ENCODE data around the gene ADAM22.

Gene ADAM22

DNA sequence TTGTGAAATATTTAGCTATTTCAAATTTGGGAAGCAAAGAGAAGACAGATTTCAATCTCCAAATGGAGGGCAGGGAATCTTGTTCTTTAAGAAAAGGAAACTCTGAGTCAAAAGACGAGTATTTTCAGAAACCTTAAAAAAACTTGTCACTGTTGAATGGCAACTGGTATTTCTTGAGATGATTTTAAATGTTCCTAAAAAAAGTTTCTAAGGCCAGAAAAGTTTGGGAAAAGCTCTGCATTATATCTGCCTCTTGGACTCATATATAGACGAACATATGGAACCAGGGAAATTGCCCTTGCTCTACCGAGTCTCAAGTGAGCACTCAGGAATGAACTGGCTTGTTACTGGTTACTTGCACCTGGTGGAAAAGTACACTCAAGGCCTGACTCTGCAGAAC lies 69.5 kb downstream of the ADAM22 start:
- no peaks in the 10 kb centered on the region for H3K36me3 ChIP-seq (ENCODE audit: insufficient read depth, low read length)
- ATAC-seq (ENCODE audit: insufficient read depth, low read depth) (no peak), DNase-seq (no peak)
- no peaks in the 10 kb centered on the region for H3K4me1 ChIP-seq (ENCODE audit: insufficient read depth, low read length)
- TF ChIP-seq EZH2 (IDR thresholded peaks at IDR 0.05; ENCODE audit: borderline replicate concordance, low read depth, low read length, severe bottlenecking) (no peak), CTCF (IDR thresholded peaks at IDR 0.05; ENCODE audit: borderline replicate concordance, extremely low read depth, low read length, poor library complexity, severe bottlenecking) (no peak)
- H3K27ac ChIP-seq (ENCODE audit: low read length), result no peak overlapping the region
- no peak overlapping the region for H2AFZ ChIP-seq (ENCODE audit: low read depth, low read length)
- H3K4me3 ChIP-seq (ENCODE audit: low read depth in 1 of 2, low read length in 2 of 2), result no peak overlapping the region
- no peaks in the 10 kb centered on the region for H3K79me2 ChIP-seq (ENCODE audit: insufficient read depth, low read length)
- H3K27me3 ChIP-seq (ENCODE audit: insufficient read depth, low read length, poor library complexity), result no peaks in the 10 kb centered on the region
- no peaks in the 10 kb centered on the region for H3K9me3 ChIP-seq (ENCODE audit: insufficient read depth, low read length, severe bottlenecking)
- H3K4me2 ChIP-seq (ENCODE audit: insufficient read depth, low read length), result no peak overlapping the region
- H3K9ac ChIP-seq (ENCODE audit: low read depth, low read length), result no peak overlapping the region
- H4K20me1 ChIP-seq (ENCODE audit: insufficient read depth, low read length), result no peaks in the 10 kb centered on the region

DNA sequence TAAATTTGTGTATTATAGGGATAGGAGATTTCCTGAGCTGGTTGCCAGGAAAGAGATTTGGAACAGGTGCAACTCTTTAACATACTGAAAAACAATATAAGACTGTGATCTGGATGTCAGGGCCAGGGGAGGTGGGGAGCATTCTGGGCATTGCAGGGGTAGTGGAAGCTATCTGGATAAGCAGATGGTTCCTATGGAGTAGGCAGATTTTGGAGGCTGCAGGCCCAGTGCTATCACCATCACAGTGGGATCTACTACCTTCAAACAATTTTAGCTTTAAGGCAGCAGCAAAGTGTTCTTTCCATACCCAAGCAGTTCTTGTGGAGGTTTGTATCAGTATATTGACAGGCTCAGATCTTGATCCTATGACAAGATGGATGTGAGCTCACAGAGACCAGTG lies 71.1 kb downstream of the ADAM22 start:
- H3K27ac ChIP-seq (ENCODE audit: low read length), result no peak overlapping the region
- TF ChIP-seq EZH2 (IDR thresholded peaks at IDR 0.05; ENCODE audit: borderline replicate concordance, low read depth, low read length, severe bottlenecking) (no peak), CTCF (IDR thresholded peaks at IDR 0.05; ENCODE audit: borderline replicate concordance, extremely low read depth, low read length, poor library complexity, severe bottlenecking) (no peak)
- no peak overlapping the region for H3K4me2 ChIP-seq (ENCODE audit: insufficient read depth, low read length)
- no peak overlapping the region for H3K9ac ChIP-seq (ENCODE audit: low read depth, low read length)
- no peak overlapping the region for H2AFZ ChIP-seq (ENCODE audit: low read depth, low read length)
- H3K9me3 ChIP-seq (ENCODE audit: insufficient read depth, low read length, severe bottlenecking), result no peaks in the 10 kb centered on the region
- H3K4me1 ChIP-seq (ENCODE audit: insufficient read depth, low read length), result no peaks in the 10 kb centered on the region
- H3K4me3 ChIP-seq (ENCODE audit: low read depth in 1 of 2, low read length in 2 of 2), result no peak overlapping the region
- no peaks in the 10 kb centered on the region for H4K20me1 ChIP-seq (ENCODE audit: insufficient read depth, low read length)
- ATAC-seq (ENCODE audit: insufficient read depth, low read depth) (no peak), DNase-seq (no peak)
- H3K36me3 ChIP-seq (ENCODE audit: insufficient read depth, low read length), result no peaks in the 10 kb centered on the region
- H3K79me2 ChIP-seq (ENCODE audit: insufficient read depth, low read length), result no peaks in the 10 kb centered on the region
- H3K27me3 ChIP-seq (ENCODE audit: insufficient read depth, low read length, poor library complexity), result no peaks in the 10 kb centered on the region

DNA sequence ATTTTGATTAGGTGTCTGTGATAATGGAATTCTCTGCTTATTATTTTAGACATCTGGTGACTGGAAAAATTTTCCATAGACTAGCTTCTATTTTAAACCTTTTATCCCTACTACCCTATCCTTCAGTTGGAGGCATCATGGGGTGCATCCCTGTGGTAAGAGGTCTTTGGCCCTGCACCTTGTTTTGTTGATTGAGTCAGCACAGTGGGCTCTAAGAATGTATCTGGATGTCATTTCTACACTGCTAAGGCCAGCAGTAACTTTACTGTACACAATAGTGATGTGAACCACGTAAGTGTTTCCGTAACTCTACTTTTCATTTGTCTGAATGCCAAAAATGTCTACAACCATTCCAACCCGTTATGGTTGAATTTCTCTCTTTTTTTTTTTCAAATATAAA lies 75.6 kb downstream of the ADAM22 start:
- Histone ChIP-seq H3K79me2 (ENCODE audit: insufficient read depth, low read length) (no peaks in the 10 kb centered on the region), H3K4me3 (ENCODE audit: low read depth in 1 of 2, low read length in 2 of 2) (no peak overlapping the region), H3K27ac (ENCODE audit: low read length) (no peak overlapping the region), H3K9ac (ENCODE audit: low read depth, low read length) (no peak overlapping the region), H3K4me2 (ENCODE audit: insufficient read depth, low read length) (no peak overlapping the region), H3K36me3 (ENCODE audit: insufficient read depth, low read length) (no peaks in the 10 kb centered on the region), H3K9me3 (ENCODE audit: insufficient read depth, low read length, severe bottlenecking) (no peaks in the 10 kb centered on the region), H3K4me1 (ENCODE audit: insufficient read depth, low read length) (no peaks in the 10 kb centered on the region), H3K27me3 (ENCODE audit: insufficient read depth, low read length, poor library complexity) (no peaks in the 10 kb centered on the region), H4K20me1 (ENCODE audit: insufficient read depth, low read length) (no peaks in the 10 kb centered on the region), H2AFZ (ENCODE audit: low read depth, low read length) (no peak overlapping the region)
- TF ChIP-seq CTCF (IDR thresholded peaks at IDR 0.05; ENCODE audit: borderline replicate concordance, extremely low read depth, low read length, poor library complexity, severe bottlenecking) (no peak), EZH2 (IDR thresholded peaks at IDR 0.05; ENCODE audit: borderline replicate concordance, low read depth, low read length, severe bottlenecking) (no peak)
- ATAC-seq (ENCODE audit: insufficient read depth, low read depth) (no peak), DNase-seq (no peak)

GRCh38 chr7:88012086-88012485 lies 78.0 kb downstream of the ADAM22 start:
- Histone ChIP-seq H3K36me3 (ENCODE audit: insufficient read depth, low read length) (no peaks in the 10 kb centered on the region), H3K4me2 (ENCODE audit: insufficient read depth, low read length) (no peak overlapping the region), H3K79me2 (ENCODE audit: insufficient read depth, low read length) (no peaks in the 10 kb centered on the region), H3K9me3 (ENCODE audit: insufficient read depth, low read length, severe bottlenecking) (no peaks in the 10 kb centered on the region), H4K20me1 (ENCODE audit: insufficient read depth, low read length) (no peaks in the 10 kb centered on the region), H3K4me1 (ENCODE audit: insufficient read depth, low read length) (no peaks in the 10 kb centered on the region), H3K27ac (ENCODE audit: low read length) (no peak overlapping the region), H3K4me3 (ENCODE audit: low read depth in 1 of 2, low read length in 2 of 2) (no peak overlapping the region), H3K9ac (ENCODE audit: low read depth, low read length) (no peak overlapping the region), H3K27me3 (ENCODE audit: insufficient read depth, low read length, poor library complexity) (no peaks in the 10 kb centered on the region), H2AFZ (ENCODE audit: low read depth, low read length) (no peak overlapping the region)
- TF ChIP-seq EZH2 (IDR thresholded peaks at IDR 0.05; ENCODE audit: borderline replicate concordance, low read depth, low read length, severe bottlenecking) (no peak), CTCF (IDR thresholded peaks at IDR 0.05; ENCODE audit: borderline replicate concordance, extremely low read depth, low read length, poor library complexity, severe bottlenecking) (no peak)
- ATAC-seq (ENCODE audit: insufficient read depth, low read depth), result no peak
- no peak for DNase-seq
